GM12878 (cell line): ENCODE results near the gene EPB41. TPM values are rescaled to one million over a fixed set of nuclear protein-coding genes. Genes with fewer than 3 reads are reported as not detected.

Source experiments
- BHLHE40 ChIP-seq, 2 experiments: fragments of 450-650 bp in 1 of 2; IDR thresholded peaks; 2 replicates each; pipeline ENCODE4 v1.6.1; 2011 to 2017; ENCODE audit warnings: low read depth in 2 of 2, borderline replicate concordance in 1 of 2, improper control_type of control experiment in 1 of 2, low read length in 1 of 2, mild to moderate bottlenecking in 1 of 2
- CHD1 ChIP-seq: IDR thresholded peaks from 2 replicates; pipeline ENCODE4 v1.6.1; 2012; ENCODE audit warnings: low read depth, low read length, improper control_type of control experiment
- CHD4 ChIP-seq: fragments of 200-600 bp; sonication (generic); IDR thresholded peaks from 2 replicates; pipeline ENCODE4 v1.6.1; 2016; ENCODE audit warnings: mild to moderate bottlenecking
- CTCF ChIP-seq, 3 experiments: IDR thresholded peaks in 2 of 3; conservative IDR thresholded peaks in 1 of 3; 2 replicates each; pipeline ENCODE4 v1.5.1; 2011; ENCODE audit warnings: low read depth in 3 of 3, low read length in 3 of 3, mild to moderate bottlenecking in 3 of 3, control low read depth in 2 of 3, moderate library complexity in 2 of 3, inconsistent platforms in 1 of 3, mixed read lengths in 1 of 3; ENCODE audit not compliant: control insufficient read depth in 2 of 3, insufficient read depth in 1 of 3; ENCODE audit errors: extremely low read depth in 1 of 3
- EED ChIP-seq: sonication (generic); IDR thresholded peaks from 2 replicates; pipeline ENCODE4 v1.6.1; 2016; ENCODE audit warnings: antibody characterized with exemption, low read depth
- EGR1 ChIP-seq, 2 experiments: IDR thresholded peaks; 1 replicate in 1 of 2; 2 replicates in 1 of 2; pipeline ENCODE4 v1.6.1; 2011 to 2012; ENCODE audit warnings: low read depth in 2 of 2, low read length in 2 of 2, borderline replicate concordance in 1 of 2, mild to moderate bottlenecking in 1 of 2, moderate library complexity in 1 of 2
- IRF5 ChIP-seq: fragments of 450-650 bp; IDR thresholded peaks from 2 replicates; pipeline ENCODE4 v1.6.1; 2017; ENCODE audit warnings: borderline replicate concordance
- JUND ChIP-seq: IDR thresholded peaks from 2 replicates; pipeline ENCODE4 v1.6.1; 2012; ENCODE audit warnings: low read depth, mild to moderate bottlenecking, low read length, improper control_type of control experiment, moderate library complexity
- MXI1 ChIP-seq: fragments of 150-350 bp; IDR thresholded peaks from 2 replicates; pipeline ENCODE4 v1.6.1; 2011; ENCODE audit warnings: low read depth, mild to moderate bottlenecking, inconsistent platforms, low read length, improper control_type of control experiment
- MYC ChIP-seq: IDR thresholded peaks from 2 replicates; pipeline ENCODE4 v1.6.1; 2011; ENCODE audit warnings: mild to moderate bottlenecking, low read length, moderate library complexity, inconsistent platforms; ENCODE audit not compliant: insufficient read depth, insufficient replicate concordance, insufficient read length, severe bottlenecking
- NRF1 ChIP-seq: conservative IDR thresholded peaks from 2 replicates; pipeline ENCODE4 v1.6.1; 2011; ENCODE audit warnings: mild to moderate bottlenecking, low read depth, low read length, improper control_type of control experiment
- PAX8 ChIP-seq: fragments of 450-650 bp; IDR thresholded peaks from 2 replicates; pipeline ENCODE4 v1.6.1; 2017; ENCODE audit warnings: mild to moderate bottlenecking, moderate library complexity
- POLR2A ChIP-seq: IDR thresholded peaks from 2 replicates; pipeline ENCODE4 v1.6.1; 2011; ENCODE audit warnings: low read depth, mild to moderate bottlenecking, low read length
- POLR2AphosphoS5 ChIP-seq: IDR thresholded peaks from 2 replicates; pipeline ENCODE4 v1.6.1; 2011; ENCODE audit warnings: mild to moderate bottlenecking, low read length, inconsistent platforms
- SIX5 ChIP-seq: IDR thresholded peaks from 2 replicates; pipeline ENCODE4 v1.6.1; 2011; ENCODE audit warnings: mild to moderate bottlenecking, low read depth, low read length, moderate library complexity; ENCODE audit not compliant: severe bottlenecking
- TCF12 ChIP-seq: IDR thresholded peaks from 2 replicates; pipeline ENCODE4 v1.6.1; 2011; ENCODE audit warnings: low read depth, mild to moderate bottlenecking, low read length
- WRNIP1 ChIP-seq: IDR thresholded peaks from 2 replicates; pipeline ENCODE4 v1.6.1; 2011; ENCODE audit warnings: low read depth, low read length, improper control_type of control experiment, borderline replicate concordance
- ZBED1 ChIP-seq: IDR thresholded peaks from 2 replicates; pipeline ENCODE4 v1.6.1; 2016; ENCODE audit warnings: borderline replicate concordance
- ZNF24 ChIP-seq: fragments of 450-650 bp; IDR thresholded peaks from 2 replicates; pipeline ENCODE4 v1.6.1; 2017; ENCODE audit warnings: antibody characterized with exemption, mild to moderate bottlenecking
- ZSCAN29 ChIP-seq: fragments of 450-650 bp; IDR thresholded peaks from 2 replicates; pipeline ENCODE4 v1.6.1; 2017; ENCODE audit warnings: mild to moderate bottlenecking, moderate library complexity
- polyA plus RNA-seq, 11 experiments: library from polyadenylated mRNA; depleted of rRNA in 4 of 11; unstranded in 6 of 11; stranded (reverse) in 5 of 11; fragments of >200 nt; fragmentation: Nextera tagmentation in 4 of 11; fragmentation: Illumina TruSeq in 1 of 11; extraction: Ambion mirVana in 4 of 11; extraction: Trizol in 1 of 11; gene quantifications; 1 replicate in 1 of 11; 2 replicates in 10 of 11; pipeline versions ENCODE4 v1.2.1 to v1.2.3, GENCODE V29; 2011 to 2016; ENCODE audit warnings: inconsistent platforms in 2 of 11, missing spikeins in 2 of 11, low read depth in 1 of 11
- total RNA-seq, 4 experiments: library from RNA; depleted of rRNA in 3 of 4; stranded (reverse); fragments of >200 nt in 3 of 4; fragmentation: Illumina TruSeq in 1 of 4; extraction: Trizol in 1 of 4; gene quantifications; 2 replicates each; pipeline versions ENCODE4 v1.2.1 to v1.2.3, GENCODE V29; 2013 to 2021
- TF ChIP-seq, protein P1 (sequence below): fragments of 450-650 bp; formaldehyde crosslinking; IDR thresholded peaks from 2 replicates; pipeline ENCODE4 v1.4.0; 2020; ENCODE audit warnings: mild to moderate bottlenecking, moderate library complexity
- TF ChIP-seq, protein P2 (sequence below): fragments of 450-650 bp; IDR thresholded peaks from 2 replicates; pipeline ENCODE4 v1.6.1; 2017; ENCODE audit warnings: mild to moderate bottlenecking

The EPB41 gene
- total and polyA plus RNA-seq, 10 of the 15 experiments (the other 5 are each of a cell fraction or from before 2014, with no cell fraction given), result 1.1 to 77.6 (median 58.8) TPM

GRCh38 chr1:28914228-28915030 is at the start of gene EPB41 (continued):
- TF ChIP-seq ZSCAN29 (no peak), CHD4 (no peak), POLR2AphosphoS5 (no peak), NRF1 (peak; percentile 45), JUND (no peak), CTCF (IDR thresholded peaks at IDR 0.05 in 2 of 3, conservative IDR thresholded peaks at IDR 0.05 in 1 of 3; ENCODE audit: control insufficient read depth in 2 of 3, extremely low read depth in 1 of 3, insufficient read depth in 1 of 3, low read depth in 3 of 3, low read length in 3 of 3) (no peak), EED (no peak), TCF12 (no peak), CHD1 (no peak), EGR1 (IDR thresholded peaks at IDR 0.05; ENCODE audit: borderline replicate concordance in 1 of 2, low read depth in 2 of 2, low read length in 2 of 2) (no peak), SIX5 (no peak), MYC (no peak), POLR2A (peak; percentile 73), BHLHE40 (IDR thresholded peaks at IDR 0.05; ENCODE audit: borderline replicate concordance in 1 of 2, low read depth in 2 of 2, low read length in 1 of 2) (peak in 1 of 2 experiments; percentile 42; a peak in 2 of 4 replicates), ZBED1 (no peak), WRNIP1 (no peak), IRF5 (no peak), ZNF24 (no peak), PAX8 (no peak), MXI1 (peak; percentile 44)
- TF ChIP-seq, protein P1, sequence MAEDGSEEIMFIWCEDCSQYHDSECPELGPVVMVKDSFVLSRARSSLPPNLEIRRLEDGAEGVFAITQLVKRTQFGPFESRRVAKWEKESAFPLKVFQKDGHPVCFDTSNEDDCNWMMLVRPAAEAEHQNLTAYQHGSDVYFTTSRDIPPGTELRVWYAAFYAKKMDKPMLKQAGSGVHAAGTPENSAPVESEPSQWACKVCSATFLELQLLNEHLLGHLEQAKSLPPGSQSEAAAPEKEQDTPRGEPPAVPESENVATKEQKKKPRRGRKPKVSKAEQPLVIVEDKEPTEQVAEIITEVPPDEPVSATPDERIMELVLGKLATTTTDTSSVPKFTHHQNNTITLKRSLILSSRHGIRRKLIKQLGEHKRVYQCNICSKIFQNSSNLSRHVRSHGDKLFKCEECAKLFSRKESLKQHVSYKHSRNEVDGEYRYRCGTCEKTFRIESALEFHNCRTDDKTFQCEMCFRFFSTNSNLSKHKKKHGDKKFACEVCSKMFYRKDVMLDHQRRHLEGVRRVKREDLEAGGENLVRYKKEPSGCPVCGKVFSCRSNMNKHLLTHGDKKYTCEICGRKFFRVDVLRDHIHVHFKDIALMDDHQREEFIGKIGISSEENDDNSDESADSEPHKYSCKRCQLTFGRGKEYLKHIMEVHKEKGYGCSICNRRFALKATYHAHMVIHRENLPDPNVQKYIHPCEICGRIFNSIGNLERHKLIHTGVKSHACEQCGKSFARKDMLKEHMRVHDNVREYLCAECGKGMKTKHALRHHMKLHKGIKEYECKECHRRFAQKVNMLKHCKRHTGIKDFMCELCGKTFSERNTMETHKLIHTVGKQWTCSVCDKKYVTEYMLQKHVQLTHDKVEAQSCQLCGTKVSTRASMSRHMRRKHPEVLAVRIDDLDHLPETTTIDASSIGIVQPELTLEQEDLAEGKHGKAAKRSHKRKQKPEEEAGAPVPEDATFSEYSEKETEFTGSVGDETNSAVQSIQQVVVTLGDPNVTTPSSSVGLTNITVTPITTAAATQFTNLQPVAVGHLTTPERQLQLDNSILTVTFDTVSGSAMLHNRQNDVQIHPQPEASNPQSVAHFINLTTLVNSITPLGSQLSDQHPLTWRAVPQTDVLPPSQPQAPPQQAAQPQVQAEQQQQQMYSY (CRISPR knock-in tag), result no peak
- TF ChIP-seq, protein P2, sequence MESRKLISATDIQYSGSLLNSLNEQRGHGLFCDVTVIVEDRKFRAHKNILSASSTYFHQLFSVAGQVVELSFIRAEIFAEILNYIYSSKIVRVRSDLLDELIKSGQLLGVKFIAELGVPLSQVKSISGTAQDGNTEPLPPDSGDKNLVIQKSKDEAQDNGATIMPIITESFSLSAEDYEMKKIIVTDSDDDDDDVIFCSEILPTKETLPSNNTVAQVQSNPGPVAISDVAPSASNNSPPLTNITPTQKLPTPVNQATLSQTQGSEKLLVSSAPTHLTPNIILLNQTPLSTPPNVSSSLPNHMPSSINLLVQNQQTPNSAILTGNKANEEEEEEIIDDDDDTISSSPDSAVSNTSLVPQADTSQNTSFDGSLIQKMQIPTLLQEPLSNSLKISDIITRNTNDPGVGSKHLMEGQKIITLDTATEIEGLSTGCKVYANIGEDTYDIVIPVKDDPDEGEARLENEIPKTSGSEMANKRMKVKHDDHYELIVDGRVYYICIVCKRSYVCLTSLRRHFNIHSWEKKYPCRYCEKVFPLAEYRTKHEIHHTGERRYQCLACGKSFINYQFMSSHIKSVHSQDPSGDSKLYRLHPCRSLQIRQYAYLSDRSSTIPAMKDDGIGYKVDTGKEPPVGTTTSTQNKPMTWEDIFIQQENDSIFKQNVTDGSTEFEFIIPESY, result no peak
